ENCODE measurements around the gene AKAP5.

- TF ChIP-seq CTCF (IDR thresholded peaks at IDR 0.05; ENCODE audit: insufficient read depth, low read depth, low read length) (no peak), EZH2 (IDR thresholded peaks at IDR 0.05; ENCODE audit: insufficient read depth, low read length) (no peak)
These were observed 20.1 kb upstream of the AKAP5 start for GRCh38 chr14:64444984-64445845.

Measured in astrocyte (in vitro differentiated cells and primary cell).